ENCODE measurements around the gene SARS2. TPM values are rescaled to one million over a fixed set of nuclear protein-coding genes. Genes with fewer than 3 reads are reported as not detected.

SARS2 gene
- total RNA-seq, 4 donors from 2014 or later, result 18.2 to 134 (median 38.4) TPM

DNA sequence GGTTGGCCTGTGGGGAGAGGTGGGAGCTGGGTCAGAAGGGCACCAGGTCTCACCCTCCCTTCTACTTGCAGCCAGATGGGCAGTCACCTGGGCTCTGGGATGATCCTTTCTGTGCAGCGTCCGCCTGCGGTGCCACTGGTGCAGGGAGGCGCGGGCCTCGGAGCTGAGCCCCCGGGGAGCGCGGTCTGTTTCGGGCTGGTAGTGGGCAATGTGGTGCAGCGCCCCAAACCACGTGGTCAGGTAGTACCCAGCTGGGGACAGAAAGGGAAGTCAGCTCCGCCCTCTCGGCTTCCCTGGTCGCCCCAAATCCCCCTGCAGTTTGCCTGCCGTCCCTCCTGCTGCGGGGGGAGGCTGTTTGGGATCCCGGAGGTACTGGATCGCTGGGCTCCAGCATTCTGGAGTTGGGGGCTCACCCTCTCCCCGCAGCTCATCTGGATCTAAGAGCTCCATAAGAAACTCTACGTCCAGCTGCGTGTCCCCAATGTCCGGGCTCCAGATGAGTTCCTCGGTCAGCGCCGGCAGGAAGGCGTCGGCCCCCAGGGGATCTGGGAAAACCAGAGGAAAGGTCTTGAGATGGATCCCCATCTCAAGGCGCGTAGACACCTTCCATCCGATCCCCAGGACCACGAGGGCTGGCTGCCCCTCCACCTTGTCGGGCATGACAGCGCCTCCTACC is 61.3 kb downstream of the SARS2 start:
- H3K36me3 ChIP-seq, result no peaks in the 10 kb centered on the region
- peak overlapping the region; percentile 47 to 56 (median 50) for H3K4me3 ChIP-seq
- H3K27me3 ChIP-seq, result no peaks in the 10 kb centered on the region
- peak overlapping the region; percentile 63 to 92 (median 74) for H3K27ac ChIP-seq
- TF ChIP-seq, protein P1, sequence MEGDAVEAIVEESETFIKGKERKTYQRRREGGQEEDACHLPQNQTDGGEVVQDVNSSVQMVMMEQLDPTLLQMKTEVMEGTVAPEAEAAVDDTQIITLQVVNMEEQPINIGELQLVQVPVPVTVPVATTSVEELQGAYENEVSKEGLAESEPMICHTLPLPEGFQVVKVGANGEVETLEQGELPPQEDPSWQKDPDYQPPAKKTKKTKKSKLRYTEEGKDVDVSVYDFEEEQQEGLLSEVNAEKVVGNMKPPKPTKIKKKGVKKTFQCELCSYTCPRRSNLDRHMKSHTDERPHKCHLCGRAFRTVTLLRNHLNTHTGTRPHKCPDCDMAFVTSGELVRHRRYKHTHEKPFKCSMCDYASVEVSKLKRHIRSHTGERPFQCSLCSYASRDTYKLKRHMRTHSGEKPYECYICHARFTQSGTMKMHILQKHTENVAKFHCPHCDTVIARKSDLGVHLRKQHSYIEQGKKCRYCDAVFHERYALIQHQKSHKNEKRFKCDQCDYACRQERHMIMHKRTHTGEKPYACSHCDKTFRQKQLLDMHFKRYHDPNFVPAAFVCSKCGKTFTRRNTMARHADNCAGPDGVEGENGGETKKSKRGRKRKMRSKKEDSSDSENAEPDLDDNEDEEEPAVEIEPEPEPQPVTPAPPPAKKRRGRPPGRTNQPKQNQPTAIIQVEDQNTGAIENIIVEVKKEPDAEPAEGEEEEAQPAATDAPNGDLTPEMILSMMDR (IDR thresholded peaks at IDR 0.05), result no peak
- TF ChIP-seq POLR2A (IDR thresholded peaks at IDR 0.05), result no peak
- no peaks in the 10 kb centered on the region for H3K9me3 ChIP-seq
- DNase-seq, result peak in 2 of 3 donors; percentile 82
- peaks cover 3 to 17% (median 11%) of the 10 kb centered on the region in 4 donors for H3K4me1 ChIP-seq

DNA sequence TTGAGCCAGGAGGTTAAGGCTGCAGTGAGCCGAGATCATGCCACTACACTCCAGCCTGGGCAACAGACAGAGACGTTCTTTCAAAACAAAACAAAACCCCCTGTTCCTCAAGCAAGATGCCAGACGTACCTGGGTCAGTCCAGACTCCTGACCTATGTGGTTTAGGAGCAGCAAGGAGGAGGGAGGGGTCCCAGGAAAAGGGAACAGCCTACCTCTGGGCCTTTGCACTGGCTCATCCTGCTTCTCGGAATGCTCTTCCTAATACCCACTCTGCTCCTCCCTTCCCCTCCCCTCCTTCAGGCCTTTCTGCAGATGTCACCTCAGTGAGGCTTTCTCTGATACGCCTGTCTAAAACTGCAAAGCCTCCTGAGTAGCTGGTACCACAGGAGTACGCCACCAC is 62.0 kb downstream of the SARS2 start:
- peak overlapping the region in 1 of 4 donors; percentile 92 for H3K27ac ChIP-seq
- no peak overlapping the region for H3K4me3 ChIP-seq
- H3K9me3 ChIP-seq, result no peaks in the 10 kb centered on the region
- H3K27me3 ChIP-seq, result no peaks in the 10 kb centered on the region
- no peak for TF ChIP-seq POLR2A (IDR thresholded peaks at IDR 0.05)
- TF ChIP-seq, protein P1 (IDR thresholded peaks at IDR 0.05), result no peak
- no peaks in the 10 kb centered on the region for H3K36me3 ChIP-seq
- peaks cover 3 to 17% (median 14%) of the 10 kb centered on the region in 4 donors for H3K4me1 ChIP-seq
- DNase-seq, result no peak

DNA sequence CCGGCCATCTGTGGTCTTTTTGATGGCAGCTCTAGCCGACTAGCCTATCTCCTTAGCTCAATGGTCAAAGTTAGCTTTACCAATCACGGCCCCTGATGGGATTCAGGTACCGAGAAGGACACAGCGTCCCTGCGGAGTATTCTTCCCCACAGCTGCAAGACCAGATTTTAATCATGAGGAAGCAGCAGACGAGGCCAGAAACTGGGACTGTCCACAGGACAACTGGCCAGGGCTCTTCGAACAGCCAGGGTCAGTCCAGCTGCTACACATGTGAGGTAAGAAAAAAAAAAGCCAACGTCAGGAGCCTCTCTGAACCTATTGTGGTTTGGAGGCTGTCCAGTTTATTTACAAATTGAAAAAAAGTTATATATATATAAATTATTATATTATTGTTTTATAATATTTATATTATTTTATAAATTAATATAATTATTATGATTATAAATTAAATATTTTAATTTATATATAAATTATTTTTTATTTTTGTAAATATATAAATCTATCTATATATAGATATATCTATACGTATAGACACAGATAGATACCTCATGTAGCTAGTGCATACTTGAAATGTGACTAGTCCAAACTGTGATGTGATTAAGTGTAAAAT is 63.3 kb downstream of the SARS2 start:
- Histone ChIP-seq H3K4me3 (no peak overlapping the region), H3K4me1 (peaks cover 3 to 25% (median 17%) of the 10 kb centered on the region in 4 donors), H3K9me3 (no peaks in the 10 kb centered on the region), H3K36me3 (no peaks in the 10 kb centered on the region), H3K27ac (peak overlapping the region in 1 of 4 donors; percentile 83), H3K27me3 (no peaks in the 10 kb centered on the region)
- TF ChIP-seq, protein P1 (IDR thresholded peaks at IDR 0.05), result no peak
- no peak for TF ChIP-seq POLR2A (IDR thresholded peaks at IDR 0.05)
- DNase-seq, result no peak

Other genes starting within 250 kb of the SARS2 start
- 10 to 100 TPM in 1 of 4 donors, 1 to 10 TPM in 3; 5.8 to 56.8 (median 6.4) TPM for gene CAPN12, start 186.3 kb downstream of the SARS2 start, total RNA-seq
- not detected for gene LGALS7, start 157.2 kb downstream of the SARS2 start, total RNA-seq
- gene LGALS7B, start 141.6 kb downstream of the SARS2 start, total RNA-seq, result not detected
- gene LGALS4, start 117.8 kb downstream of the SARS2 start, total RNA-seq, result 1,000 to 10,000 TPM; 1,215 to 4,170 (median 2,579) TPM
- 100 to 1,000 TPM; 138 to 276 (median 156) TPM for gene ECH1, start 99.0 kb downstream of the SARS2 start, total RNA-seq
- gene HNRNPL, start 80.8 kb downstream of the SARS2 start, total RNA-seq, result 100 to 1,000 TPM; 149 to 229 (median 186) TPM
- gene RINL, start 52.5 kb downstream of the SARS2 start, total RNA-seq, result 10 to 100 TPM in 1 of 4 donors, 1 to 10 TPM in 3; 4.6 to 22.3 (median 7.2) TPM
- 10 to 100 TPM; 40.4 to 90.9 (median 78.6) TPM for gene SIRT2, start 31.1 kb downstream of the SARS2 start, total RNA-seq
- gene NFKBIB, start 30.8 kb downstream of the SARS2 start, total RNA-seq, result 10 to 100 TPM; 12.4 to 27.7 (median 22.8) TPM
- gene CCER2, start 18.6 kb downstream of the SARS2 start, total RNA-seq, result 1 to 10 TPM in 2 of 4 donors, not detected in 2; 1.4 to 1.5 TPM
- 10 to 100 TPM; 29.8 to 56.1 (median 35.6) TPM for gene MRPS12, start 181 bp upstream of the SARS2 start, total RNA-seq
- 1 to 10 TPM; 1.4 to 5.4 (median 3.9) TPM for gene FBXO17, start 45.0 kb upstream of the SARS2 start, total RNA-seq
- gene FBXO27, start 101.8 kb upstream of the SARS2 start, total RNA-seq, result 10 to 100 TPM in 1 of 4 donors, 1 to 10 TPM in 3; 1.2 to 12.4 (median 3.6) TPM
- gene ACP7, start 153.6 kb upstream of the SARS2 start, total RNA-seq, result not detected
- 10 to 100 TPM; 24.8 to 73.0 (median 45.7) TPM for gene PAK4, start 195.0 kb upstream of the SARS2 start, total RNA-seq

Measured in Peyer's patch (tissue), 4 donors.